Measurements from ENCODE around the gene LRRC45.

DNA sequence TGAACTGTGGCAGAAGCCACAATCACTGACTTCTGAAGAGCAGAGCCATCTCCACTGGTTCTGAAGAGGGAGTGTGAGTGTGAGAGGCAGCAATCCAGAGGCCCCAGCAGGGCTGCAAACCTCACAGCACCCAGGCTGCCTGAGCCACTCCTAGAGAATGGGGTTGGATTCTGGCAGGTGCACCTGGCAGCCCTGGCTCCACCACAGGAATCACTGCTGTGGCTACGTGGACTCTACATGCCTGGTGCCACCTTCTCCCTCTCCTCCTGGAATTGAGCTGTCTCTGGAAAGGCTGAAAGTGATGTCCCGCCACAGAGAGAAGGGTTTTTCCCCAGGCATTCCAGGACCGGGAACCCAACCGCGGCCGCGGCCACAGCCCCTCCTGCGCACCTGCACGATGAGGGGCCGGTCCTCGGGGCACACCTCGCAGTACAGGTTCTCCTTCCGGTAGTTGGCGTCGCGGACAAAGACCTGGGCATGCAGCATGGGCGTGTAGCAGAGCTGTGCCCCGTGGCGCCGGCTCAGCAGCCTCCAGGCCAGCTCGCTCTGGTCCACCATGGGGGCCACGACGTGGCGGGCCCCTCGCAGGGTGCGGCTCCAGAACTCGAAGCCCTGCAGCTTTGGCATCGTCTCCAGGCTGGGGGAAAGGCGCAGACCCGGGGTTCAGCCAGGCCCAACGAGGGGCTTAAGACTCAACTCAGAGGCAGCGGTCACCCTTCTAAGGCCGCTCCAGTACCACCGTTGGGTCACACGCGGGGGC lies 41.5 kb downstream of the LRRC45 start:
- TF ChIP-seq, protein P1, sequence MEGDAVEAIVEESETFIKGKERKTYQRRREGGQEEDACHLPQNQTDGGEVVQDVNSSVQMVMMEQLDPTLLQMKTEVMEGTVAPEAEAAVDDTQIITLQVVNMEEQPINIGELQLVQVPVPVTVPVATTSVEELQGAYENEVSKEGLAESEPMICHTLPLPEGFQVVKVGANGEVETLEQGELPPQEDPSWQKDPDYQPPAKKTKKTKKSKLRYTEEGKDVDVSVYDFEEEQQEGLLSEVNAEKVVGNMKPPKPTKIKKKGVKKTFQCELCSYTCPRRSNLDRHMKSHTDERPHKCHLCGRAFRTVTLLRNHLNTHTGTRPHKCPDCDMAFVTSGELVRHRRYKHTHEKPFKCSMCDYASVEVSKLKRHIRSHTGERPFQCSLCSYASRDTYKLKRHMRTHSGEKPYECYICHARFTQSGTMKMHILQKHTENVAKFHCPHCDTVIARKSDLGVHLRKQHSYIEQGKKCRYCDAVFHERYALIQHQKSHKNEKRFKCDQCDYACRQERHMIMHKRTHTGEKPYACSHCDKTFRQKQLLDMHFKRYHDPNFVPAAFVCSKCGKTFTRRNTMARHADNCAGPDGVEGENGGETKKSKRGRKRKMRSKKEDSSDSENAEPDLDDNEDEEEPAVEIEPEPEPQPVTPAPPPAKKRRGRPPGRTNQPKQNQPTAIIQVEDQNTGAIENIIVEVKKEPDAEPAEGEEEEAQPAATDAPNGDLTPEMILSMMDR (IDR thresholded peaks at IDR 0.05; ENCODE audit: insufficient read depth, low read length), result no peak
- no peak for TF ChIP-seq POLR2AphosphoS5 (IDR thresholded peaks at IDR 0.05; ENCODE audit: low read depth)
- TF ChIP-seq, protein P2, sequence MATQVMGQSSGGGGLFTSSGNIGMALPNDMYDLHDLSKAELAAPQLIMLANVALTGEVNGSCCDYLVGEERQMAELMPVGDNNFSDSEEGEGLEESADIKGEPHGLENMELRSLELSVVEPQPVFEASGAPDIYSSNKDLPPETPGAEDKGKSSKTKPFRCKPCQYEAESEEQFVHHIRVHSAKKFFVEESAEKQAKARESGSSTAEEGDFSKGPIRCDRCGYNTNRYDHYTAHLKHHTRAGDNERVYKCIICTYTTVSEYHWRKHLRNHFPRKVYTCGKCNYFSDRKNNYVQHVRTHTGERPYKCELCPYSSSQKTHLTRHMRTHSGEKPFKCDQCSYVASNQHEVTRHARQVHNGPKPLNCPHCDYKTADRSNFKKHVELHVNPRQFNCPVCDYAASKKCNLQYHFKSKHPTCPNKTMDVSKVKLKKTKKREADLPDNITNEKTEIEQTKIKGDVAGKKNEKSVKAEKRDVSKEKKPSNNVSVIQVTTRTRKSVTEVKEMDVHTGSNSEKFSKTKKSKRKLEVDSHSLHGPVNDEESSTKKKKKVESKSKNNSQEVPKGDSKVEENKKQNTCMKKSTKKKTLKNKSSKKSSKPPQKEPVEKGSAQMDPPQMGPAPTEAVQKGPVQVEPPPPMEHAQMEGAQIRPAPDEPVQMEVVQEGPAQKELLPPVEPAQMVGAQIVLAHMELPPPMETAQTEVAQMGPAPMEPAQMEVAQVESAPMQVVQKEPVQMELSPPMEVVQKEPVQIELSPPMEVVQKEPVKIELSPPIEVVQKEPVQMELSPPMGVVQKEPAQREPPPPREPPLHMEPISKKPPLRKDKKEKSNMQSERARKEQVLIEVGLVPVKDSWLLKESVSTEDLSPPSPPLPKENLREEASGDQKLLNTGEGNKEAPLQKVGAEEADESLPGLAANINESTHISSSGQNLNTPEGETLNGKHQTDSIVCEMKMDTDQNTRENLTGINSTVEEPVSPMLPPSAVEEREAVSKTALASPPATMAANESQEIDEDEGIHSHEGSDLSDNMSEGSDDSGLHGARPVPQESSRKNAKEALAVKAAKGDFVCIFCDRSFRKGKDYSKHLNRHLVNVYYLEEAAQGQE (IDR thresholded peaks at IDR 0.05; ENCODE audit: insufficient replicate concordance, low read depth), result no peak
- no peak for TF ChIP-seq SPI1 (IDR thresholded peaks at IDR 0.05; ENCODE audit: borderline replicate concordance, low read depth)

Data from HL-60 (cell line).